T-cell (primary cell): ENCODE data around the gene NRM. TPM values are rescaled to one million over a fixed set of nuclear protein-coding genes. Genes with fewer than 3 reads are reported as not detected.

ENCODE experiments used
- ATAC-seq, 4 experiments: fragments of 200-7000 bp in 3 of 4; fragments of 150-1000 bp in 1 of 4; cut with Tn5 transposase; replicated peaks in 1 of 4; 1 replicate in 3 of 4; 2 replicates in 1 of 4; pipeline ENCODE4 v1.10.0; 2021; ENCODE audit warnings: moderate library complexity in 3 of 4, mild to moderate bottlenecking in 2 of 4, moderate number of reproducible peaks in 1 of 4
- CTCF ChIA-PET, 2 donors: fragments of 300-600 bp; sonication (Branson Sonifier 250); formaldehyde crosslinking; loops; one replicate each; lab custom pipeline; 2022; ENCODE audit warnings: antibody characterized with exemption in 2 of 2; lab: Charles Lee
- POLR2A ChIA-PET, 2 donors: fragments of 300-600 bp; sonication (Branson Sonifier 250); formaldehyde crosslinking; loops; one replicate each; lab custom pipeline; 2022; ENCODE audit warnings: antibody characterized with exemption in 2 of 2; lab: Charles Lee
- DNase-seq, 35 experiments: peaks; one replicate each; pipeline versions ENCODE4 v3.0.0 to v3.0.0-alpha.2; 2013 to 2023
- H3K27ac ChIP-seq: one replicate; pipeline ENCODE4 v1.5.1; 2013; ENCODE audit warnings: low read length
- H3K27me3 ChIP-seq, 2 experiments: replicated peaks in 1 of 2; 1 replicate in 1 of 2; 2 replicates in 1 of 2; pipeline versions ENCODE4 v1.6.1 to v1.7.0; 2013; ENCODE audit warnings: low read length in 1 of 2, mixed read lengths in 1 of 2; ENCODE audit not compliant: control insufficient read depth in 2 of 2, insufficient read depth in 2 of 2; ENCODE audit errors: extremely low read depth in 1 of 2
- H3K36me3 ChIP-seq, 2 donors: 1 replicate in 1 of 2; 2 replicates in 1 of 2; pipeline versions ENCODE4 v1.6.1 to v1.7.0; 2013; ENCODE audit warnings: low read length in 1 of 2; ENCODE audit not compliant: control insufficient read depth in 2 of 2, insufficient read depth in 1 of 2; ENCODE audit errors: extremely low read depth in 1 of 2
- H3K4me1 ChIP-seq, 2 experiments: 1 replicate in 1 of 2; 2 replicates in 1 of 2; pipeline versions ENCODE4 v1.6.1 to v1.7.0; 2013; ENCODE audit warnings: low read length in 2 of 2, mixed read lengths in 1 of 2; ENCODE audit not compliant: insufficient read depth in 2 of 2, control insufficient read depth in 1 of 2; ENCODE audit errors: extremely low read depth in 1 of 2
- H3K4me3 ChIP-seq, 2 donors: 1 replicate in 1 of 2; 2 replicates in 1 of 2; pipeline versions ENCODE4 v1.5.1 to v1.7.0; 2013; ENCODE audit warnings: mild to moderate bottlenecking in 2 of 2, low read length in 1 of 2, moderate library complexity in 1 of 2; ENCODE audit not compliant: control insufficient read depth in 1 of 2; ENCODE audit errors: extremely low read depth in 1 of 2
- H3K9me3 ChIP-seq: 2 replicates; pipeline ENCODE4 v1.7.0; 2013
- H3K27ac Mint-ChIP-seq, 2 donors: one replicate each; pipeline ENCODE4 v1.8.0; 2020 to 2021; ENCODE audit warnings: mild to moderate bottlenecking in 2 of 2, mixed read lengths in 2 of 2
- H3K27me3 Mint-ChIP-seq, 2 donors: one replicate each; pipeline ENCODE4 v1.8.0; 2021 to 2022; ENCODE audit warnings: mixed read lengths in 2 of 2
- H3K36me3 Mint-ChIP-seq: one replicate; pipeline ENCODE4 v1.8.0; 2021; ENCODE audit warnings: mixed read lengths
- H3K4me1 Mint-ChIP-seq, 3 donors: one replicate each; pipeline ENCODE4 v1.8.0; 2020 to 2022; ENCODE audit warnings: mixed read lengths in 3 of 3, mild to moderate bottlenecking in 1 of 3
- H3K4me3 Mint-ChIP-seq, 3 donors: one replicate each; pipeline ENCODE4 v1.8.0; 2020 to 2022; ENCODE audit warnings: mild to moderate bottlenecking in 3 of 3, mixed read lengths in 3 of 3, moderate library complexity in 3 of 3
- H3K9me3 Mint-ChIP-seq, 3 donors: one replicate each; pipeline ENCODE4 v1.8.0; 2020 to 2022; ENCODE audit warnings: mixed read lengths in 3 of 3
- WGBS: methylation state at CpG from one replicate; pipeline ENCODE4 v1.1.5; 2013; ENCODE audit warnings: missing lambda C conversion rate; ENCODE audit not compliant: insufficient coverage; 5-methylcytosine and 5-hydroxymethylcytosine counted together
- total RNA-seq, 35 experiments: library from RNA in 6 of 35; stranded (reverse) in 6 of 35; fragments of 120-200 nt in 1 of 35; gene quantifications; one replicate each; pipeline versions ENCODE4 v1.2.1 to v1.2.4 and lab custom pipeline; 2013 to 2026

The NRM gene
- total RNA-seq, 5 donors from 2014 or later (not counting 1 experiment from before 2014, with no cell fraction given): 4.2 to 6.9 (median 5.5) TPM

DNA sequence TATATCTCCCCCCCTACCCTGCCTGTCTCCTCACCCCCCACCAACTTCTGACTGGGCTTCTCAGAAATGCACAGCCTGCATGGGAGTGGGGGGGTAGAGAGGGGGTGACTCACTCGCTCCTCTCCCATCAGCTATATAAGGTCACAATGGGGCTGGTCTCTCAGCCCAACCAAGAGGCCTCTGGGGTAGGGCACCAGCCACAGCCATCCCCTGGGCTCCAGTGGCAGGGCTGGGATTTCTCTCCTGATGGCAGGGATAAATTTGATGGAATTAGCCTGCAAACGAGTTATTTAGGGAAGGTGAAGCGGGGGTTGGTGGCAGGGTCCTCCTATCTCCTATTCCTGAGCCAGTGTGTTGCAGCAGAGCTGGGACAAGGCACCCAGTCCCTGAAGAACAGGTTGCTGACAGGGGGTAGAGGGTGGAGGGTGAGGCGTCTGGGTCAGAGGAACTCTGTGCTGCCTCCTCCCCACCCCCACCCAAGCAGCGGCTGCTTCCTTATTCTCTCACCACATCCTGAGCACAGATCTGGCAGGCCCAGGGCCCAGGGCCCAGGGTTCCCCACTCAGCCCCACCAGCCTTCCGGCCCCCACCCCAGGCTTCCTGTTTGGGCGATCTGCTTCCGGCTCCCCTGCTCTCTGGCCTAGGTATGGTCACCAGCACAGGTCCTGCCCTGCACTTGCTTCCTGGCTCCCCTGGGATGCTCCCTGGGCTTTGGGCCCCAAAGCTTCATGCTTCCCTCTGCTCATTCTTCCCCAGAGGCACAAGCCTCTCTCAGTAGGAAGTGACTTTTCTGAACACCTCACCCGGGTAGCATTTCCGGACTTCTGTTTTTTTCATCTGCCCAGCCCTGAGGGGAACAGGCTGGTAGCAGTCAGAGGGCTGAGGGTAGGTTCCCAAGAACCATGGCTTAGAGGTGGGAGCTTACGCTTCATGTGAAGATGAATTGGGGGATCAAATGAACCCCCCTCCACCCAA is 8.4 kb downstream of the NRM start:
- ChIA-PET POLR2A (interaction anchor here (0.6 to 1.9 kb wide), 7 partner anchors 35 to 1062 kb away, joined by 3 to 9 read pairs (median 4); partner anchors contain the start of gene MDC1 (in 1 of the 2)), CTCF (interaction anchor here (0.6 to 12.3 kb wide), 6 partner anchors 10 to 199 kb away, joined by 4 to 254 read pairs (median 4); partner anchors contain the start of genes DHX16 (in 1 of the 2), MDC1 (in 1 of the 2) and TUBB (in 1 of the 2))
- Histone ChIP-seq H3K4me1 (peaks cover 15 to 48% of the 10 kb centered on the region in 2 experiments), H3K4me3 (peak overlapping the region; percentile 92 to 100), H3K27ac (peak overlapping the region; percentile 81), H3K27me3 (no peaks in the 10 kb centered on the region), H3K36me3 (peaks cover 2 to 38% of the 10 kb centered on the region in 2 donors), H3K9me3 (no peaks in the 10 kb centered on the region)
- Mint-ChIP-seq H3K4me1 (peaks cover 35 to 62% (median 37%) of the 10 kb centered on the region in 3 donors), H3K27ac (peak overlapping the region; percentile 94 to 96), H3K36me3 (peaks cover 34% of the 10 kb centered on the region), H3K27me3 (no peaks in the 10 kb centered on the region), H3K4me3 (peak overlapping the region; percentile 92 to 97 (median 96)), H3K9me3 (no peaks in the 10 kb centered on the region)
- peak; percentile 77 to 93 (median 88) for DNase-seq
- WGBS: 0% methylated on average over 6 of the region's 11 CpGs
- peak; percentile 70 to 75 (median 70) for ATAC-seq

DNA sequence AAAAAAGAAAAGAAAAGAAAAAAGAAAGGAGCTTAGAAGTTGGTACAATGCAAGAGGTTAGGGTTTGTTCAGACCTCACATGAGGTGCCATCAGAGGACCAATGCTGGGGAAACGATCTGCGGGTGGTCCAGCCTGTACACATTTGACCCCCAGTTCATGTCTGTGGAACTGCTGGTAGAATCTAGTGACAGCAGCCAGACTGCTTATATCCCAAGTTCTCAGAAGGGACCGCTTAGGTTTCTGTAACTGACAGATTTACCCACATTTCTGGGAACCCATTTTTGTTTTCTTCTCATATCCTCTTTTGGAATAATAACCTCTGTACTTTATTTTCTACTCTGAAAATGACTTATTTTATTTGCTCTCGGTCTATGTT is 9.0 kb downstream of the NRM start:
- Histone ChIP-seq H3K9me3 (no peaks in the 10 kb centered on the region), H3K36me3 (peaks cover 5 to 44% of the 10 kb centered on the region in 2 donors), H3K4me3 (peak overlapping the region; percentile 92 to 100), H3K27ac (peak overlapping the region; percentile 81), H3K27me3 (no peaks in the 10 kb centered on the region), H3K4me1 (peaks cover 15 to 45% of the 10 kb centered on the region in 2 experiments)
- Mint-ChIP-seq H3K36me3 (peaks cover 37% of the 10 kb centered on the region), H3K27me3 (no peaks in the 10 kb centered on the region), H3K4me3 (peak overlapping the region; percentile 92 to 97 (median 96)), H3K27ac (peak overlapping the region; percentile 94 to 96), H3K9me3 (no peaks in the 10 kb centered on the region), H3K4me1 (peaks cover 35 to 63% (median 36%) of the 10 kb centered on the region in 3 donors)
- ChIA-PET POLR2A (interaction anchor here (0.6 to 1.9 kb wide), 8 partner anchors 35 to 1061 kb away, joined by 3 to 9 read pairs (median 4); partner anchors contain the start of gene MDC1 (in 1 of the 2)), CTCF (interaction anchor here (0.6 to 12.3 kb wide), 6 partner anchors 9 to 198 kb away, joined by 4 to 254 read pairs (median 4); partner anchors contain the start of genes DHX16 (in 1 of the 2), MDC1 (in 1 of the 2) and TUBB (in 1 of the 2))
- ATAC-seq (no peak), DNase-seq (peak in 1 of 35 experiments; percentile 28)
- 0% methylated on average over 2 of the region's 4 CpGs for WGBS

GRCh38 chr6:30679765-30680535 is 10.8 kb downstream of the NRM start:
- Histone ChIP-seq H3K27ac (peak overlapping the region; percentile 81), H3K9me3 (no peaks in the 10 kb centered on the region), H3K27me3 (no peaks in the 10 kb centered on the region), H3K4me3 (peak overlapping the region; percentile 92 to 100), H3K4me1 (peaks cover 15 to 45% of the 10 kb centered on the region in 2 experiments), H3K36me3 (peaks cover 8 to 56% of the 10 kb centered on the region in 2 donors)
- Mint-ChIP-seq H3K9me3 (no peaks in the 10 kb centered on the region), H3K4me1 (peaks cover 42 to 57% (median 43%) of the 10 kb centered on the region in 3 donors), H3K27ac (peak overlapping the region; percentile 94 to 96), H3K27me3 (no peaks in the 10 kb centered on the region), H3K4me3 (peak overlapping the region; percentile 92 to 97 (median 96)), H3K36me3 (peaks cover 47% of the 10 kb centered on the region)
- 15% methylated on average over 5 of the region's 7 CpGs for WGBS
- ChIA-PET CTCF (interaction anchor here (0.6 to 12.3 kb wide), 14 partner anchors 8 to 149 kb away, joined by 3 to 254 read pairs (median 4); partner anchors contain the start of genes MDC1 (in 1 of the 2) and TUBB (in 1 of the 2)), POLR2A (interaction anchor here (0.5 to 1.6 kb wide), 5 partner anchors 15 to 164 kb away, joined by 6 to 11 read pairs (median 9); partner anchors contain the start of genes MDC1 (in 1 of the 2) and TUBB (in 1 of the 2))
- DNase-seq (peak in 1 of 35 experiments; percentile 14), ATAC-seq (no peak)

GRCh38 chr6:30678964-30679726 is 11.6 kb downstream of the NRM start:
- WGBS: 1% methylated on average over 16 of the region's 31 CpGs
- H3K4me1 Mint-ChIP-seq: peaks cover 42 to 55% (median 43%) of the 10 kb centered on the region in 3 donors
- peak overlapping the region; percentile 92 to 100 for H3K4me3 ChIP-seq

DNA sequence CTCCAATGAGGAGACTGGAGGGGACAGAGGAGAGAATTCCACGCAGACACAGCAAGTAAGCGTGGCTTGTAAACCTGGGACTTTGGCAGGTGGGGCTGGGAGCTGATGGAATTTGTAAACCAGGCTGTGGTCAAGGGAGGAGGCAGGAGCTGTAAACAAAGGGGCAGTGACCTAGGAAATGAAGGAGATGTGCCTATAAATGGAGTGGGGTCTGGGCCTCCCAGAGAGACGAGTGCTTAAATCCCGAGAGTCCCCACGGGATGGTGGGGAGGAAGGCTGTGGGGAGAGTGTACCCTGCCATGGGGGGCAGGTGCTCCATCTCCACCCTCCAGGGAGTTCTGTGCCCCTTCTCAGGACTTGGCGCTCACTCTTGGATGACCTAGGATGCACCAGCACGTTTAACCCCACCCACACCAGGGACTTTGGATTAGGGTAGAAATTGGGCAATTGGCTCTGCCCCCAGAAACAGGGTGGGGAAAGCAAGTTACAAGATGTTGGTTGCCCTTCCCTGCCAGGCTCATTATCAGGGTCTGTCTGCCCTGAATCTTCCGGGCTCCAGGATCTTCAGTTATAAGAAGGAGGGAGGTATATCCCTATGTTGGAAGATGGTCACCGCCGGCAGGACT is 14.0 kb downstream of the NRM start:
- peak overlapping the region in 1 of 3 donors; percentile 2 for H3K4me3 Mint-ChIP-seq
- ATAC-seq (no peak), DNase-seq (no peak)
- H3K27me3 Mint-ChIP-seq: no peaks in the 10 kb centered on the region
- Histone ChIP-seq H3K27ac (no peak overlapping the region), H3K4me3 (no peak overlapping the region), H3K27me3 (no peaks in the 10 kb centered on the region), H3K9me3 (no peaks in the 10 kb centered on the region), H3K36me3 (peaks cover 8 to 52% of the 10 kb centered on the region in 2 donors), H3K4me1 (peaks cover 18 to 48% of the 10 kb centered on the region in 2 experiments)
- WGBS: 100% methylated on average over 4 of the region's 10 CpGs
- H3K36me3 Mint-ChIP-seq: peaks cover 35% of the 10 kb centered on the region
- no peaks in the 10 kb centered on the region for H3K9me3 Mint-ChIP-seq
- peak overlapping the region; percentile 62 to 74 for H3K27ac Mint-ChIP-seq
- POLR2A ChIA-PET: no interaction called here
- CTCF ChIA-PET: interaction anchor here (0.6 to 12.3 kb wide), 4 partner anchors 44 to 106 kb away, joined by 3 to 254 read pairs (median 6); partner anchors contain the start of genes MDC1 (in 1 of the 2) and TUBB (in 1 of the 2)
- peaks cover 44 to 56% (median 50%) of the 10 kb centered on the region in 3 donors for H3K4me1 Mint-ChIP-seq

More at GRCh38 chr6:30678964-30679726, 11.6 kb downstream of the NRM start:
- Mint-ChIP-seq H3K27ac (peak overlapping the region; percentile 94 to 96), H3K4me3 (peak overlapping the region; percentile 92 to 97 (median 96)), H3K36me3 (peaks cover 46% of the 10 kb centered on the region), H3K27me3 (no peaks in the 10 kb centered on the region), H3K9me3 (no peaks in the 10 kb centered on the region)
- CTCF ChIA-PET: interaction anchor here (0.6 to 12.3 kb wide), 18 partner anchors 9 to 725 kb away, joined by 3 to 254 read pairs (median 4); partner anchors contain the start of genes GTF2H4 (in 1 of the 2), MDC1 (in 1 of the 2) and TUBB (in 1 of the 2)
- POLR2A ChIA-PET: interaction anchor here (0.5 to 1.6 kb wide), 7 partner anchors 38 to 163 kb away, joined by 3 to 11 read pairs (median 6); partner anchors contain the start of genes MDC1 (in 2 of the 2) and TUBB (in 1 of the 2)
- ATAC-seq: peak; percentile 27 to 53 (median 32)
- H3K27me3 ChIP-seq: no peaks in the 10 kb centered on the region
- peaks cover 15 to 45% of the 10 kb centered on the region in 2 experiments for H3K4me1 ChIP-seq
- peaks cover 8 to 56% of the 10 kb centered on the region in 2 donors for H3K36me3 ChIP-seq
- peak; percentile 77 to 95 (median 90) for DNase-seq
- H3K9me3 ChIP-seq: no peaks in the 10 kb centered on the region
- H3K27ac ChIP-seq: peak overlapping the region; percentile 81
